ES-I3 (cell line): ENCODE measurements around the gene GGNBP2.

ENCODE experiments used
- H3K36me3 ChIP-seq: 2 replicates; pipeline ENCODE4 v1.6.1; 2013; ENCODE audit warnings: mild to moderate bottlenecking, low read length, control low read depth, moderate library complexity; ENCODE audit not compliant: insufficient read depth
- H3K4me1 ChIP-seq: 2 replicates; pipeline ENCODE4 v1.6.1; 2013; ENCODE audit warnings: mild to moderate bottlenecking, control low read depth, low read length; ENCODE audit not compliant: insufficient read depth
- H3K9ac ChIP-seq: 2 replicates; pipeline ENCODE4 v1.6.1; 2013; ENCODE audit warnings: low read depth, mild to moderate bottlenecking, low read length, moderate library complexity
- H3K9me3 ChIP-seq: 2 replicates; pipeline ENCODE4 v1.6.1; 2013; ENCODE audit warnings: mild to moderate bottlenecking, low read length, moderate library complexity; ENCODE audit not compliant: control insufficient read depth, insufficient read depth

The GGNBP2 gene

DNA sequence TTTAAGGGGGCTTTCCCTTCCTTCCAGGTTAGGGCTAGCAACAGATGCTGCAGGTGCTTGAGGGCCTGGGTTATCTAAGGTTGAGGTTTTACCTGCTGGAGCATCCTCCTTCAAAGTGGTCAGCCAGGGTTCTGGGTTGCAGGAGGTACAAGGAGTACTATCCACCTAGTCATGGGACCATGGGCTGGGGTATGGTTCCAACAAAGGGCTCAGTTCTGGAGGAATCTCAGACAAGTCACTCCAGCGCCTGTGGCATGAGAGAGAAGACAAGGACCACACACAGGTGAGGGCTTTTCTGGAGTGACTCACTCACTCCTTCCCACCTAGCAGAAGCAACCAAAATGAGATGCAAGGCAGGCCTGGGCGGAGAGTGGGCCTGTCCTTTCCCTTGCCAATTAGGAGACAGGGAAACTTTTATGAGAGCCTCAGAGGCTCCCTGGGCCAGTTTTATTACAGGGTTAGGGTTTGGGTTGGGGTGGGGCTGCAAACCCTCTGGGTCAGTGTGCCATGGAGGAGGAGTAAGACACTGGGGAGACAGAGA lies 12.2 kb upstream of the GGNBP2 start:
- H3K9me3 ChIP-seq = no peaks in the 10 kb centered on the region
- H3K4me1 ChIP-seq = no peaks in the 10 kb centered on the region
- H3K9ac ChIP-seq = no peak overlapping the region
- peaks cover 40% of the 10 kb centered on the region for H3K36me3 ChIP-seq

DNA sequence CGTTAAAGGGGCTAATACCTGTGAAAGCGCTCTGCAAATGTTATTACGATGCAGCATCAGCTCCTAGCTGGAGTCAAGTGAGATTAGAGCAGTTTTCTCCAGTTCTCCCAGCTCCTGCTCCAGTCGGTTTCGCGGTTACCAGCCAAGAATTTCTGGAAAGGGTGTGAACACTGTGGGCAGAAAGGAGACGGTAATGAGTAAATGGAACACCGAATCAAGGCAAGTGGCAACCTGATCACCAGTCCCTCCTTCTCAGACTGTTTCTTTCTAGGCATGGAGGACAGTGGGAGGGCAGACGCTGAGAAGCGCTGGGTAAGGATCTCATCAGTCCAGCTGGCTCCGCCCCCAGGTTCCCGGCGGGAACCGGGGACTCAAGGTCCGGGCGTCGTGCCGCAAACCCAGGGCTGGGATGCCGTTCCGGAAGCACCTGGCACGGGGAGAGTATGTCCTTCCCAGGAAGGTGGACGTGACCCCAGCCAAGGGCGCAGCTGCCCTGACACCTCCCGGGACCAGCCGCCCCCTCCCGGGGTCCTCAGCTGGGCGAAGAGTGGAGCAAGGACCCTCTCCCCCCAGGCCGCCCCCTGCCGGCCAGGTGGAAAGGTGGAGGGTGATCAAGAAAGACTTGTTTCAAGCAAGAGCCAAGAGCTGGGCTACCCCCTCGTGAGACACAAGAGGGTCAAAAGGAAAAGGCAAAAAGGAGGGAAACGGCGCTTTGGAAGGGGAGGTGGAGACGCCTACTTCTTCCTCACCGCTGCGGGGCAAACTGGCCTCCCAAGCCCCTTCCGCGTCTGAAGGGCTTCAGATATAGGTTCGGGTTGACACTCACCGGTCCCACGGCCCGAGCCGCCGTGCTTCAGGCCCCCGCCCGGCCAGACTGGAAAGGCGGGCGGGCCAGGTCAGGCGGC lies 10.5 kb upstream of the GGNBP2 start:
- Histone ChIP-seq H3K9ac (peak overlapping the region; percentile 86), H3K36me3 (peaks cover 35% of the 10 kb centered on the region), H3K4me1 (no peaks in the 10 kb centered on the region), H3K9me3 (no peaks in the 10 kb centered on the region)

DNA sequence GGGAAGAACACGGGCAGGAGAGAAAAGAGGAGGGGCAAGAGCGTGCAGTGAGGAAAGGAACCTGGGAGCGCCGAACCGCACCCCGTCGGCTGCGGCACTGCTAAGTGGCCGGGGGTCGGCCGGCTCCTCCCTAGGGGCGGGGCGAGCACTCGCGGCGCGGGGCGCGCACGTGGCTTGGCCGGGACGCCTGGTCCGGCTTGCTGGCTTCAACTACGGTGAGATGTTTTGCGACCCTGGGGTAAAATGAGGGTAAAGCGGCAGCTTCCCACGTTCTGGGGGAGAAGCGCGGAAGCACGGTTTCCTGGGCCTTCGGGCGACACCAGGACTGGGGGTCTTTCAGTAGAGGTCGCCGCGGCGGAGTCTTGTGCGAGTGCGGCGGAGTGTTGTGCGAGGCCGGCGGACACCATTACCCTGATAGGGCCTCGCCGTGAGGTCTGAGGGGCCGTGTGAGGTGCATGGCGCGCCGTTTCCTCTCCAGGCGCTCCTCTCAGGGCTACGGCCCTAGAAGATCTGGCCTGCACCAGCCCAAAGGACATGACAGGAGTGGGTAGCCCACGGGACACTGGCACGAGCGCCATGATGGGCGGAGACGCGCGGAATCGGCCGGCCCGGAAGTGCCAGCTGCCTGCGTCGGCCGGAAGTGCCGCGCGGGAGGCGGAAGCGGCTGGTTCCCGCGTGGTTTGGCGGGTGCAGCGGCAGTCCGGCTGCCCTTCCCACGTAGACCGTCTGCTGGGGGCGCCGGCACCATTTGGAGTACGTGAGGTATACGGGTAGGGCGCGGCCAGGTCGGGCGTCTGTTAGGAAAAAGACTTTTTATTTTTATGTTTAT lies 9.7 kb upstream of the GGNBP2 start, which contains the start of the genes MYO19 and PIGW:
TSS of gene MYO19 (minus strand) at position 29 of the 829 bp plus-strand sequence. CDS start 2,330 bp downstream, outside the sequence.
TSS of gene PIGW (plus strand) at position 148 of the 829 bp plus-strand sequence. CDS start 2,115 bp downstream, outside the sequence.
- no peaks in the 10 kb centered on the region for H3K4me1 ChIP-seq
- H3K9me3 ChIP-seq = no peaks in the 10 kb centered on the region
- H3K9ac ChIP-seq = peak within 1 kb of the TSS; percentile 86
- peaks cover 35% of the 10 kb centered on the region for H3K36me3 ChIP-seq

DNA sequence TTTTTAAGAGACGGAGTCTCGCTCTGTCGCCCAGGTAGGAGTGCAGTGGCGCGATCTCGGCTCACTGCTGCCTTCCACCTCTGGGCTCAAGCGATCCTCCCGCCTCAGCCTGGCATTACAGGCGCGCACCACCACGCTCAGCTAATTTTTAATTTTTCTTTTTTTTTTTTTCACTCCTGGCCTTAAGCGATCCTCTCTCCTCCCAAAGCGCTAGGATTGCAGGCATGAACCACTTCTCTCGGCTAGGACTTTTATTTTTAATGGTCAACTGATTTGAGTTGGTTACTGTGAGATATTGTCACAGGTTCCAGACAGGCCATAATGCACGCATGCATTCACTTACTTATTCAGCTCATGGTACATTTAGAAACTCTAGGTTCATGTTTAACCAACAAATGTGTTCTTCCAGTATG lies 9.0 kb upstream of the GGNBP2 start:
- Histone ChIP-seq H3K9me3 (no peaks in the 10 kb centered on the region), H3K36me3 (peaks cover 35% of the 10 kb centered on the region), H3K4me1 (no peaks in the 10 kb centered on the region), H3K9ac (peak overlapping the region; percentile 86)

DNA sequence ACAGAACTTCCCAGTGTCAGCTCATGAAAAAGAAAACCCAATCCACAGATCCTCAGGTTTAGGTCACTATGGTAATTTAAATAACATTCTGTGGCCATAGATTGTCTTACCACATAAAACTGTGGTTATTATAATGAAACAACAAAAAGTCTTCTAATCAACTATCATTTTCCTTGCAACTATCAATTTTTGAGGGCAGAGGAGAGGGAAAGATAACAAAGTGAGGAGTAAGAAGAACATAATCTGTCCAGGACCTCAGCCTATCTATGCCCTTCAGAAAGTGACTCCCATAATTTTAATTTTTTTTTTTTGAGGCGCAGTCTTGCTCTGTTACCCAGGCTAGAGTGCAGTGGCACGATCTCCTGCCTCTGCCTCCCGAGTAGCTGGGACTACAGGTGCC lies 4.0 kb upstream of the GGNBP2 start:
- Histone ChIP-seq H3K9ac (no peak overlapping the region), H3K9me3 (no peaks in the 10 kb centered on the region), H3K4me1 (no peaks in the 10 kb centered on the region), H3K36me3 (peaks cover 13% of the 10 kb centered on the region)

DNA sequence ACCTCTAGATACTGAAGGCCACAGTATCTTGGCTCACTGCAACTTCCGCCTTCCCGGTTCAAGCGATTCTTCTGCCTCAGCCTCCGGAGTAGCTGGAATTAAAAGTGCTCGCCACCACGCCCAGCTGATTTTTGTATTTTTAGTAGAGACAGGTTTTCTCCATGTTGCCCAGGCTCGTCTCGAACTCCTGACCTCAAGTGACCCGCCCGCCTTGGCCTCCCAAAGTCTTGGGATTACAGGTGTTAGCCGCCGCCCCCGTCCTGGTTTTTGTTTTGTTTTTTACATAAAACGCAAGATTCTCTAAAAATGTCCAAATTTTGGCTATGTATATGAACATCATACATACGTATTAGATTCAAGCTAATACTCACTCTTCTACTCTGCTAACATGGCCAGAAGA lies 2.0 kb upstream of the GGNBP2 start:
- Histone ChIP-seq H3K9ac (no peak overlapping the region), H3K4me1 (peaks cover 7% of the 10 kb centered on the region; the same call in 1 of the 2 replicates), H3K9me3 (no peaks in the 10 kb centered on the region), H3K36me3 (peaks cover 3% of the 10 kb centered on the region; the same call in 1 of the 2 replicates)

DNA sequence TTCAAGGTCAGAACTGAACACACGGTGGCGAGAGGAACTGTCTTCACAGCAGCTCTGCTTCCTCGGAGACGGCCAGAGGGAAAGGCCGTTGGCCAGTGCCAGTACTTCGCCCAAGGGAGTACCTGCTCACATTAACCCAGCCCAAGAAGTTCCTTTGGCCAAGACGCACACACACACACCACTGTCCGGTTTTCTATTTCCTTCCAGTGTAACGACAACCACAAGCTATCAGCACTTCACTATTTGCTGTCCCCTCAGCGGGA lies 744 bp upstream of the GGNBP2 start:
- H3K9me3 ChIP-seq = no peaks in the 10 kb centered on the region
- H3K9ac ChIP-seq = peak overlapping the region; percentile 100
- H3K4me1 ChIP-seq = peaks cover 7% of the 10 kb centered on the region; the same call in 1 of the 2 replicates
- no peaks in the 10 kb centered on the region for H3K36me3 ChIP-seq

DNA sequence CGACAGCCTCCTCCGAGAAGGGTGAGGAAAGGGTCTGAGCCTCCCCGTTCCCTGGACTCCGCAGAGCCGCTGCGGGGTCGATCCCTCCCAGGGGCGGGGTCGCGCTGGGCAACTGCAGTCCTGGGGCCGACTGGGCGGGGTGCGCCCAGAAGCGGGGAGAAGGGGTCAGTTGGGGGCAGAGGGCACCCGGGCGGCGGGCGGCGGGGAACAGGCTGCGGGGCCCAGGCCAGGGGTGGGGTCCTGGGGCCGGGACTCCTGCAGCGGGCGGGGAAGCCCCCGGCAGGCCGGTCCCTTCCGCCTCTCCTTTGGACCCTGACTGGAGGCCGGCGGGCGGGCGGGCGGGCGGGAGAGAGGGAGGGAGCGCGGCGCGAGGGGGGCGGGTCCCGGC lies 352 bp downstream of the GGNBP2 start:
- H3K9me3 ChIP-seq = no peaks in the 10 kb centered on the region
- H3K36me3 ChIP-seq = no peaks in the 10 kb centered on the region
- H3K9ac ChIP-seq = peak overlapping the region; percentile 100
- peaks cover 7% of the 10 kb centered on the region; the same call in 1 of the 2 replicates for H3K4me1 ChIP-seq

DNA sequence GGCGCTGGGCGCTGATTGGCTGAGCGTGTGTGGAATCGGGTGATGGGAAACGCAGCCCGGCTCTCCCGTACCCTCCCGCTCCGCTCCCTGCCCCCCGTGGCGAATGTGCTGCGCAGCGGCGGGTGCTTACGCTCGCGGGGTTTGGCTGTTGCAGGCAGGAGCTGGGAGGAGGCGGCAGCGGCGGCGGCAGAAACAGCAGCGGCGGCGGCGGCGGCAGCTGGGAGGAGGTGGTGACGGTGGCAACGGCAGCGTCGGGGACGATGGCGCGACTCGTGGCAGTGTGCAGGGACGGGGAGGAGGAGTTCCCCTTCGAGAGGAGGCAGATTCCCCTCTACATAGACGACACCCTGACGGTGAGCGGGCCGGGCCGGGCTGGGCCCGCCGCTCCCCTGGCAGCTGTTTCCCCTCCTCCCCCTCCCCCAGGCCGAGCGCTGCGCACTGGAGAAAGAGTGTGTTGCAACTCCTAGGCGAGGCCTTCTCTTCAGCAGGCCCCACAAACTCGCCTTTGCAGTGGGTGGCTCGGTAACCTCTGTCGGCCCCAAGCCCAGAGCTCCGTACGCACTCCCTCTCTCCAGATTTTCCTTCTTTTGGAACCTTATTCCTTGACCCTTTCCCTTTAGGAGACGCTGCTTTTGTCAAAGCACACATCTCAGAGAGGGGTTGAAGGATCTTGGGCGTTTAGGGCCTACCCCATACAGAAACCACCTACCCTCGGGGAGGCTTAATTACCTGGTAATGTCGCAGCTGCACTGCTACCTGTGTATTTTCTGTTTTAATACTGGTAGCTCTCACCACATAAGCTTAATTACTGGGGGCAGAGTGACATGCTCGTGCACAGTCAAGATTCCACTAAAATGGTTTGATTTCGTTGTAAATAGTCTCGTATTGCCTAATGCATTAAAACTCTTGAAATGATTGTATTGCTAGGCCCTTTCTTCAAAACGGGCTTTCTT lies 1.0 kb downstream of the GGNBP2 start:
- Histone ChIP-seq H3K36me3 (no peaks in the 10 kb centered on the region), H3K4me1 (peaks cover 7% of the 10 kb centered on the region; the same call in 1 of the 2 replicates), H3K9me3 (no peaks in the 10 kb centered on the region), H3K9ac (peak overlapping the region; percentile 100)

DNA sequence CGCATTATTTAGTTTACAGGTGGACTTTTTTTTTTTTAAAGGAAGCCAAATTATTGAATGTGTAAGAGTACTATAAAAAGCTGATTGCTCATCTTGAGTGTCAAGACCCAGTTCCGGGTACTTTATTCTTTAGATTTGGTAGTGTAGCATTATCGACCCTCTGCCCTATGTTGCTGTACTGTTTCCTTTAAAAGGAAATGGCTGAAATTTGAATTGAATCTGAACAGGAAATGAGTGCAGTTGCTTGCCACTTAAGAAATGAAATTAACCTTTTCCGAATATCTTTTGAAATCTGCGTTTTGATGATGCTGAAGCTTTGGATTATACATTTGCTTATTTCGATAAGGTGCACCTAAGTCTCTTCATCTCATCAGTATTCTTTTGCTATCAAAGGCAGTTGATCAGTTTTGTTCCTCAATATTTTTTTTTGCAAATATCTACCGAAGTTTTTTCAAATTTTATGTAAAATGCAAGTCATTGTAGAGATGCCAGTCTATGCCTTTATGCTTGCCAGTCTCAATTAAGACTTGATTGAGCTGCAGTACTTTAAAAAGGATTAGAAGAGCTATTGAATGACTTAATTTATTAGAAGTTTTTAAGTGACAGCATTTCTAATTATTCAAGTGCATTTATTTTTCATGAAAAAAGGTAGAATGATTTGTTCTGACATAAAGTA lies 1.8 kb downstream of the GGNBP2 start:
- peak overlapping the region; percentile 100 for H3K9ac ChIP-seq
- no peaks in the 10 kb centered on the region for H3K9me3 ChIP-seq

DNA sequence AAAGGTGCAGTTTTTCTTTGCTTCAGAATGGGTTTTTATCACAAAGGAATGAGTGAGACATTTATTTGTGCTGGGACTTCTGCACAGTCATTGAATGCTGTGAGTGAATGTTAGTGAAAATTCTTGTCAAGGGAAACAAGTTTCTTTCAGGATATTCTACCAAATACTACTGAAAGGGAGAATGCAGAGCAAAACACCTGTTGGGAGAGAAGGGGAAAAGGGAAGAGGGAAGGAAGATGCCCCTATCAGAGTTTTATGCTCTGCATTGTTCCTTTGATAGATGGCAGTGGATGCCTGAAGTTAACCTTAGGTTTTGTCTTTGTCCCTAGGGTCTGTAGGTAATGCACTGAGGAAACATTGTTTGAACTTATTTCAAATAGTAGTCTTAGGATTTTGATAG lies 3.1 kb downstream of the GGNBP2 start:
- H3K9ac ChIP-seq = no peak overlapping the region
- no peaks in the 10 kb centered on the region for H3K9me3 ChIP-seq
- H3K36me3 ChIP-seq = no peaks in the 10 kb centered on the region
- H3K4me1 ChIP-seq = peaks cover 7% of the 10 kb centered on the region; the same call in 1 of the 2 replicates

More for the DNA sequence above, 1.8 kb downstream of the GGNBP2 start:
- Histone ChIP-seq H3K4me1 (peaks cover 7% of the 10 kb centered on the region; the same call in 1 of the 2 replicates), H3K36me3 (no peaks in the 10 kb centered on the region)

DNA sequence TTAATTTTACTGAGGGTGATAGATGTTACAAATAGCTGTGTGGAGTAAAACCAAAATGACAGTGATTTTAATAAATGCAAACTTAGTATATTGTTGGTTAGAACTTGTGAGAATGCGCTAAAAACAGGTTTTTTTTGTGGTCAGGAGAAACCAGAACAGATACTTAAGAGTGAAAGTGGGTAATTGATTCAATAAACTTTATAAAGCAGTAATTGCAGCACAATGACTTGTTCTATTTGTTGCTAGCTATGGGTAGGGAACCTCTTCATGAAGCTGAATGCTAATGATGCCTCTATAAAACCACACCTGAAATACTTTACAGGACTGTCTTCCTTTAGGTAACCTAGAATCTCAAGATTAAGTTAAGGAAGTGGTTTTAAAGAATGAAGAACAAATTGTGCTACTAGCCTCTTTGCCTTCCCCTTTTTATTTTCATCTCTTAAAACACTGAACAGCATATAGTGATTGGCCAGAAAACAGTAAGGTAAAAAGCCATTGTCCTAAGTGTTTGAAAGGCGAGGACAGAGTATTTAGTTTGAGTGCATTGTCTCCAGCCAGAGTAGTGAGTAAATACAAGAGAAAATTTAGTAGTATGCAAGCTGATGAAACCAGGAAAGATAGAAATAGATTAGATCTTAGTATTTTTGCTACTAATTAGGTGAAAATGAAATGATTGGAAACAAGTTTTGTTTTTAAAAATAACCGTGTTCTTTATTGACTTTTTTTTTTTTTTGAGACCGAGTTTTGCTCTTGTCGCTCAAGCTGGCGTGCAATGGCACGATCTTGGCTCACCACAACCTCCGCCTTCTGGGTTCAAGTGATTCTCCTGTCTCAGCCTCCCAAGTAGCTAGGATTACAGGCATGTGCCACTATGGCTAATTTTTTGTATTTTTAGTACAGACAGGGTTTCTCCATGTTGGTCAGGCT lies 6.0 kb downstream of the GGNBP2 start:
- H3K9me3 ChIP-seq = no peaks in the 10 kb centered on the region
- peaks cover 7% of the 10 kb centered on the region; the same call in 1 of the 2 replicates for H3K4me1 ChIP-seq
- no peak overlapping the region for H3K9ac ChIP-seq
- H3K36me3 ChIP-seq = no peaks in the 10 kb centered on the region
